Neural cell (in vitro differentiated cells): ENCODE measurements around the gene SIK3. TPM values are rescaled to one million over a fixed set of nuclear protein-coding genes. Genes with fewer than 3 reads are reported as not detected.

ENCODE experiments used
- H2AFZ ChIP-seq: fragments of 200-600, 300-800 bp; sonication (generic), shearing (Covaris generic); 2 replicates; pipeline ENCODE4 v1.6.0; 2014; ENCODE audit warnings: low read depth, mild to moderate bottlenecking, antibody characterized with exemption, low read length, moderate library complexity
- H3F3A ChIP-seq: fragments of 200-600 bp; shearing (Covaris generic); 2 replicates; pipeline ENCODE4 v1.6.1; 2016; ENCODE audit warnings: mild to moderate bottlenecking, moderate library complexity, mixed read lengths, antibody characterized with exemption, low read length; ENCODE audit not compliant: insufficient read depth, poor library complexity, severe bottlenecking
- H3K27ac ChIP-seq: fragments of 200-600, 300-800 bp; sonication (generic), shearing (Covaris generic); 2 replicates; pipeline ENCODE4 v1.5.1; 2014; ENCODE audit warnings: mild to moderate bottlenecking, low read length, moderate library complexity
- H3K27me3 ChIP-seq: fragments of 300-800, 200-600 bp; sonication (generic), shearing (Covaris generic); 2 replicates; pipeline ENCODE4 v1.6.0; 2014; ENCODE audit warnings: mild to moderate bottlenecking, low read depth, low read length, moderate library complexity; ENCODE audit not compliant: insufficient read depth
- H3K36me3 ChIP-seq: fragments of 300-800, 200-600 bp; sonication (generic), shearing (Covaris generic); 2 replicates; pipeline ENCODE4 v1.5.1; 2014; ENCODE audit warnings: mild to moderate bottlenecking, antibody characterized with exemption, low read length, moderate library complexity; ENCODE audit not compliant: insufficient read depth
- H3K4me2 ChIP-seq: fragments of 300-800, 200-600 bp; sonication (generic), shearing (Covaris generic); 2 replicates; pipeline ENCODE4 v1.6.0; 2014; ENCODE audit warnings: mild to moderate bottlenecking, low read length
- H3K4me3 ChIP-seq: fragments of 300-800, 200-600 bp; sonication (generic), shearing (Covaris generic); 2 replicates; pipeline ENCODE4 v1.5.1; 2014; ENCODE audit warnings: mild to moderate bottlenecking, low read length, moderate library complexity
- H3K79me2 ChIP-seq: fragments of 200-600 bp; shearing (Covaris generic); replicated peaks from 2 replicates; pipeline ENCODE4 v1.6.0; 2014; ENCODE audit warnings: mild to moderate bottlenecking, low read length, moderate library complexity; ENCODE audit not compliant: insufficient read depth
- H3K9ac ChIP-seq: fragments of 300-800, 200-600 bp; sonication (generic), shearing (Covaris generic); 2 replicates; pipeline ENCODE4 v1.6.1; 2016; ENCODE audit warnings: mild to moderate bottlenecking, low read length, mixed read lengths
- H3K9me2 ChIP-seq: fragments of 200-600 bp; shearing (Covaris generic); 2 replicates; pipeline ENCODE4 v1.6.1; 2016; ENCODE audit warnings: mild to moderate bottlenecking, low read length, mixed read lengths; ENCODE audit not compliant: insufficient read depth
- H3K9me3 ChIP-seq: fragments of 200-600, 300-800 bp; sonication (generic), shearing (Covaris generic); 2 replicates; pipeline ENCODE4 v1.6.1; 2016; ENCODE audit warnings: mild to moderate bottlenecking, mixed run types, low read length, moderate library complexity, mixed read lengths
- H4K20me1 ChIP-seq: fragments of 200-600 bp; shearing (Covaris generic); 2 replicates; pipeline ENCODE4 v1.6.1; 2016; ENCODE audit warnings: mild to moderate bottlenecking, mixed run types; ENCODE audit not compliant: insufficient read depth
- CTCF ChIP-seq: fragments of 450-650 bp; IDR thresholded peaks from 2 replicates; pipeline ENCODE4 v1.5.1; 2014; ENCODE audit warnings: antibody characterized with exemption, mild to moderate bottlenecking, moderate library complexity; ENCODE audit not compliant: poor library complexity, severe bottlenecking
- MXI1 ChIP-seq: fragments of 450-650 bp; conservative IDR thresholded peaks from 2 replicates; pipeline ENCODE4 v1.6.1; 2014; ENCODE audit warnings: antibody characterized with exemption, mild to moderate bottlenecking; ENCODE audit not compliant: poor library complexity, severe bottlenecking
- POLR2AphosphoS5 ChIP-seq: IDR thresholded peaks from 2 replicates; pipeline ENCODE4 v1.6.1; 2012
- RAD21 ChIP-seq: fragments of 450-650 bp; conservative IDR thresholded peaks from 2 replicates; pipeline ENCODE4 v1.6.1; 2014; ENCODE audit warnings: antibody characterized with exemption, mild to moderate bottlenecking, moderate library complexity
- REST ChIP-seq: IDR thresholded peaks from 2 replicates; pipeline ENCODE4 v1.6.1; 2012; ENCODE audit warnings: borderline replicate concordance
- SMC3 ChIP-seq: fragments of 450-650 bp; conservative IDR thresholded peaks from 2 replicates; pipeline ENCODE4 v1.6.1; 2014; ENCODE audit warnings: antibody characterized with exemption, mild to moderate bottlenecking, moderate library complexity; ENCODE audit not compliant: poor library complexity
- TAF1 ChIP-seq: IDR thresholded peaks from 2 replicates; pipeline ENCODE4 v1.6.1; 2012; ENCODE audit warnings: low read depth
- polyA plus RNA-seq: library from polyadenylated mRNA; depleted of rRNA; stranded (reverse); fragments of >200 nt; gene quantifications from 2 replicates; pipeline ENCODE4 v1.2.3, GENCODE V29; 2014

The SIK3 gene
- polyA plus RNA-seq, 1 donor from 2014 or later, result 11.2 TPM

- Histone ChIP-seq H3F3A (no peaks in the 10 kb centered on the region), H3K27ac (no peak within 1 kb of the TSS), H3K4me2 (no peak within 1 kb of the TSS), H4K20me1 (no peaks in the 10 kb centered on the region), H3K9me2 (no peaks in the 10 kb centered on the region), H3K9ac (no peak within 1 kb of the TSS), H3K27me3 (no peaks in the 10 kb centered on the region), H2AFZ (no peak within 1 kb of the TSS), H3K9me3 (no peaks in the 10 kb centered on the region), H3K36me3 (no peaks in the 10 kb centered on the region), H3K79me2 (no peaks in the 10 kb centered on the region), H3K4me3 (no peak within 1 kb of the TSS)
- TF ChIP-seq TAF1 (no peak), CTCF (no peak), POLR2AphosphoS5 (no peak), SMC3 (no peak)
Measured at GRCh38 chr11:116837231-116838091, 260.8 kb downstream of the SIK3 start, which contains the start of gene APOA1. Gene APOA1 (minus strand): TSS chr11:116837622. CDS start chr11:116837387, 235 bp downstream.

- no peaks in the 10 kb centered on the region for H3F3A ChIP-seq
- H3K9ac ChIP-seq, result no peak overlapping the region
- no peak for TF ChIP-seq MXI1
- TF ChIP-seq RAD21, result no peak
- TF ChIP-seq REST, result no peak
- no peaks in the 10 kb centered on the region for H3K9me3 ChIP-seq
- H3K36me3 ChIP-seq, result no peaks in the 10 kb centered on the region
- no peak overlapping the region for H3K4me3 ChIP-seq
- no peak overlapping the region for H2AFZ ChIP-seq
- no peaks in the 10 kb centered on the region for H4K20me1 ChIP-seq
- no peaks in the 10 kb centered on the region for H3K9me2 ChIP-seq
- H3K4me2 ChIP-seq, result no peak overlapping the region
- H3K79me2 ChIP-seq, result no peaks in the 10 kb centered on the region
- no peaks in the 10 kb centered on the region for H3K27me3 ChIP-seq
- H3K27ac ChIP-seq, result no peak overlapping the region
Measured at GRCh38 chr11:116836632-116836991, 261.6 kb downstream of the SIK3 start.
